NCI-H2171 treated with DMSO at 0.1 percent for 48 hours (cell line): ENCODE measurements around the gene SLC34A1.
"Not testable (repeated sequence)": the region's sequence is repeated elsewhere in the genome, so short reads cannot be mapped to it uniquely, and the experiment has no call there.

ENCODE experiments used
- DNase-seq: peaks from one replicate; lab custom pipeline; 2025; lab: John Stamatoyannopoulos, UW

SLC34A1 gene

GRCh38 chr5:177368869-177369644, 15.2 kb upstream of the SLC34A1 start:
- DNase-seq, result no peak

GRCh38 chr5:177369645-177370440, 14.4 kb upstream of the SLC34A1 start:
- DNase-seq, result no peak

- peak; percentile 49 for DNase-seq
Observed at GRCh38 chr5:177370488-177371119, 13.6 kb upstream of the SLC34A1 start.

GRCh38 chr5:177371120-177372033, 12.9 kb upstream of the SLC34A1 start:
- no peak for DNase-seq

- DNase-seq, result no peak
Observed at GRCh38 chr5:177372034-177372896, 12.0 kb upstream of the SLC34A1 start.

- DNase-seq, result no peak
Observed at GRCh38 chr5:177372910-177373309, 11.3 kb upstream of the SLC34A1 start.

GRCh38 chr5:177373806-177374205, 10.4 kb upstream of the SLC34A1 start:
- DNase-seq, result no peak

GRCh38 chr5:177374211-177374610, 10.0 kb upstream of the SLC34A1 start:
- no peak for DNase-seq

GRCh38 chr5:177375516-177375915, 8.7 kb upstream of the SLC34A1 start:
- not testable (repeated sequence) for DNase-seq

GRCh38 chr5:177376107-177376506, 8.1 kb upstream of the SLC34A1 start:
- no peak for DNase-seq

- DNase-seq, result no peak
Observed at GRCh38 chr5:177377851-177378776, 6.1 kb upstream of the SLC34A1 start.

GRCh38 chr5:177378884-177379883, 5.0 kb upstream of the SLC34A1 start:
- DNase-seq, result no peak

- no peak for DNase-seq
Observed at GRCh38 chr5:177380805-177381126, 3.5 kb upstream of the SLC34A1 start.

- DNase-seq, result no peak
Observed at GRCh38 chr5:177382423-177383029, 1.7 kb upstream of the SLC34A1 start.

- no peak for DNase-seq
Observed at GRCh38 chr5:177383181-177383580, 1.1 kb upstream of the SLC34A1 start.

- no peak for DNase-seq
Observed at GRCh38 chr5:177385720-177386119, 1.5 kb downstream of the SLC34A1 start.

GRCh38 chr5:177386542-177386941, 2.3 kb downstream of the SLC34A1 start:
- DNase-seq, result no peak

GRCh38 chr5:177387405-177387804, 3.2 kb downstream of the SLC34A1 start:
- DNase-seq, result no peak
